Activated gamma-delta T cell treated with anti-CD3 and anti-CD28 coated beads, Interleukin-2, amount 50 U/mL, for 16 hours (primary cell): Measurements from ENCODE around the gene BBX.

Source experiments
- DNase-seq: peaks from one replicate; pipeline ENCODE4 v3.0.0-alpha.2; 2020; ENCODE audit warnings: low read depth

Gene BBX

GRCh38 chr3:107657971-107658370 is 135.2 kb downstream of the BBX start:
- DNase-seq = no peak

GRCh38 chr3:107660306-107660976 is 137.7 kb downstream of the BBX start:
- no peak for DNase-seq

- DNase-seq = no peak
Measured at GRCh38 chr3:107661447-107662123, 138.8 kb downstream of the BBX start.

GRCh38 chr3:107662124-107662507 is 139.4 kb downstream of the BBX start:
- no peak for DNase-seq

- DNase-seq = no peak
Measured at GRCh38 chr3:107662586-107662985, 139.8 kb downstream of the BBX start.

GRCh38 chr3:107663266-107663665 is 140.5 kb downstream of the BBX start:
- no peak for DNase-seq

GRCh38 chr3:107664614-107665013 is 141.9 kb downstream of the BBX start:
- DNase-seq = no peak

- DNase-seq = no peak
Measured at GRCh38 chr3:107665351-107665750, 142.6 kb downstream of the BBX start.

GRCh38 chr3:107666853-107667252 is 144.1 kb downstream of the BBX start:
- no peak for DNase-seq

- DNase-seq = no peak
Measured at GRCh38 chr3:107668416-107668815, 145.7 kb downstream of the BBX start.

GRCh38 chr3:107668963-107669362 is 146.2 kb downstream of the BBX start:
- no peak for DNase-seq

GRCh38 chr3:107669669-107670068 is 146.9 kb downstream of the BBX start:
- DNase-seq = no peak

GRCh38 chr3:107670986-107671385 is 148.2 kb downstream of the BBX start:
- DNase-seq = no peak

- no peak for DNase-seq
Measured at GRCh38 chr3:107674371-107674770, 151.6 kb downstream of the BBX start.

GRCh38 chr3:107675233-107675900 is 152.6 kb downstream of the BBX start:
- no peak for DNase-seq

GRCh38 chr3:107676469-107677309 is 153.9 kb downstream of the BBX start:
- no peak for DNase-seq

GRCh38 chr3:107679921-107680320 is 157.2 kb downstream of the BBX start:
- no peak for DNase-seq

- DNase-seq = no peak
Measured at GRCh38 chr3:107680698-107681097, 157.9 kb downstream of the BBX start.

- no peak for DNase-seq
Measured at GRCh38 chr3:107681396-107681795, 158.6 kb downstream of the BBX start.

GRCh38 chr3:107682580-107682979 is 159.8 kb downstream of the BBX start:
- no peak for DNase-seq

- DNase-seq = no peak
Measured at GRCh38 chr3:107683447-107683846, 160.7 kb downstream of the BBX start.

- no peak for DNase-seq
Measured at GRCh38 chr3:107684431-107684925, 161.7 kb downstream of the BBX start.
